Glutamatergic neuron (in vitro differentiated cells): ENCODE results near the gene DPYSL4. TPM values are rescaled to one million over a fixed set of nuclear protein-coding genes. Genes with fewer than 3 reads are reported as not detected.

ENCODE experiments used
- DNase-seq: peaks from one replicate; pipeline ENCODE4 v3.0.0; 2022
- H3K27ac Mint-ChIP-seq: one replicate; pipeline ENCODE4 v1.8.0; 2020; ENCODE audit warnings: mild to moderate bottlenecking, mixed read lengths, inconsistent platforms; ENCODE audit not compliant: unreplicated experiment
- H3K27me3 Mint-ChIP-seq: one replicate; pipeline ENCODE4 v1.8.0; 2020; ENCODE audit warnings: mild to moderate bottlenecking, moderate library complexity, mixed read lengths, inconsistent platforms; ENCODE audit not compliant: unreplicated experiment
- H3K36me3 Mint-ChIP-seq: one replicate; pipeline ENCODE4 v1.8.0; 2020; ENCODE audit warnings: mild to moderate bottlenecking, mixed read lengths, inconsistent platforms; ENCODE audit not compliant: unreplicated experiment
- H3K4me1 Mint-ChIP-seq: one replicate; pipeline ENCODE4 v1.8.0; 2020; ENCODE audit warnings: mild to moderate bottlenecking, low read depth, mixed read lengths, inconsistent platforms; ENCODE audit not compliant: unreplicated experiment
- H3K4me3 Mint-ChIP-seq: one replicate; pipeline ENCODE4 v1.8.0; 2020; ENCODE audit warnings: mild to moderate bottlenecking, mixed read lengths, inconsistent platforms; ENCODE audit not compliant: unreplicated experiment
- H3K9me3 Mint-ChIP-seq: one replicate; pipeline ENCODE4 v1.8.0; 2020; ENCODE audit warnings: mild to moderate bottlenecking, moderate library complexity, mixed read lengths, inconsistent platforms; ENCODE audit not compliant: unreplicated experiment
- long read RNA-seq: library from polyadenylated mRNA; unstranded; transcript quantifications from one replicate; pipeline ENCODE4 v2.0.0, GENCODE V29; 2020; ENCODE audit not compliant: unreplicated experiment
- total RNA-seq: library from RNA; stranded (reverse); fragmentation: NEBNext Ultra II Directional; extraction: Animal tissue kit (Norgen Biotek cat#: 25700); gene quantifications from one replicate; pipeline ENCODE4 v1.2.1, GENCODE V29; 2021; ENCODE audit not compliant: unreplicated experiment
- TF ChIP-seq, protein P1 (sequence below): fragments of 200-600 bp; sonication (generic); IDR thresholded peaks from one replicate; pipeline ENCODE4 v1.5.0; 2021; ENCODE audit not compliant: partially characterized antibody, unreplicated experiment

DPYSL4 gene
- total RNA-seq = 402 TPM
- long read RNA-seq, transcript DPYSL4-201 (14 exons, 2,729 nt) = major isoform, 158 of 212 reads
- long read RNA-seq, partial matches to known transcripts = 16 of 212 reads
- long read RNA-seq, other reads (novel, unspliced or antisense) = 36 of 212 reads

DNA sequence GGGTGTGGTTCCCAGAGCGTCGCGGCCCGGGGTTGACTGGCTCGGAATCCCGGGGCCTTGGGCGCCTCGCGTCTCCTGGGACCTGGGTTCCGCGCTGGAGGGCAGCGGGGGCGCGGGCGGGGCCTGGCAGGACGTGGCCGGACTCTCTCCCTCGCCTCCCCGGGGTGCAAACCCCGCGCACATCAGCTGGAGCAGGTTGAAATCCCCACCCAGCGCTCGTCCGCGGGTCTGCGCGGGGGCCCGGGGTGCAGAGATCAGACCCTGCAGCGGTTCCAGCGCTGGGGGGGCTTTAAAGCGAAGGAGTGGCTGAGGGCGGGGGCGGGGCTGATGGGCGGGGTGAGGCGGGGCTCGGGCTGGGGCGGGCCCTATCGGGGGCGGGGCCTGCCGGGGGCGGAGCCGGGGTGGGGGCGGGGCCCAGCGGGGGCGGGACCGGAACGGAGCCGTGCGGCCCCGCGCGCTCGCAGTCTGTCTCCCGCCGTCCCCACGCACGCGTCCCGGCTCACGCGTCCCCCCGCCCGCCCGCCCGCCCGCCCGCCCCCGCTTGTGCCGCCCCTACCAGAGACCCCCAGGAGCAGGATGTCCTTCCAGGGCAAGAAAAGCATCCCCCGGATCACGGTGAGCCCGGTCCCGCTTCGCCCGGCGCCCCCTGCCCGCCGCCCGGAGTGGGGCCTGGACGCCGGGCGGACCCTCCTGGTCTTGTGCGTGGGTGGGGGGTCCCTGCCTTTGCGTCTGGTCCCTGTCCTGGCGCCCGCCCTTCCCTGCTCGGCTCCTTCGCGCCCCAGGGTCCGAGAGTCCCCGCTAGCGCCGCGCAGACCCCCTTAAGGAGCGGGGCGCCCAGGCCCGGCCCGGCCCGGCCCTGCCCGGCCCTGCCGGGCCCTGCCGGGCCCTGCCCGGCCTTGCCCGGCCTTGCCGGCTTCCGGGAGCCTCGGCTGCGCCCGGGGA lies at the start of gene DPYSL4:
TSS of gene DPYSL4 (plus strand) at position 461 of the 942 bp plus-strand sequence. CDS start at position 577, 116 bp downstream.
- H3K27ac Mint-ChIP-seq = peak within 1 kb of the TSS; percentile 92
- peaks cover 15% of the 10 kb centered on the region for H3K4me1 Mint-ChIP-seq
- H3K27me3 Mint-ChIP-seq = peaks cover 18% of the 10 kb centered on the region
- TF ChIP-seq, protein P1, sequence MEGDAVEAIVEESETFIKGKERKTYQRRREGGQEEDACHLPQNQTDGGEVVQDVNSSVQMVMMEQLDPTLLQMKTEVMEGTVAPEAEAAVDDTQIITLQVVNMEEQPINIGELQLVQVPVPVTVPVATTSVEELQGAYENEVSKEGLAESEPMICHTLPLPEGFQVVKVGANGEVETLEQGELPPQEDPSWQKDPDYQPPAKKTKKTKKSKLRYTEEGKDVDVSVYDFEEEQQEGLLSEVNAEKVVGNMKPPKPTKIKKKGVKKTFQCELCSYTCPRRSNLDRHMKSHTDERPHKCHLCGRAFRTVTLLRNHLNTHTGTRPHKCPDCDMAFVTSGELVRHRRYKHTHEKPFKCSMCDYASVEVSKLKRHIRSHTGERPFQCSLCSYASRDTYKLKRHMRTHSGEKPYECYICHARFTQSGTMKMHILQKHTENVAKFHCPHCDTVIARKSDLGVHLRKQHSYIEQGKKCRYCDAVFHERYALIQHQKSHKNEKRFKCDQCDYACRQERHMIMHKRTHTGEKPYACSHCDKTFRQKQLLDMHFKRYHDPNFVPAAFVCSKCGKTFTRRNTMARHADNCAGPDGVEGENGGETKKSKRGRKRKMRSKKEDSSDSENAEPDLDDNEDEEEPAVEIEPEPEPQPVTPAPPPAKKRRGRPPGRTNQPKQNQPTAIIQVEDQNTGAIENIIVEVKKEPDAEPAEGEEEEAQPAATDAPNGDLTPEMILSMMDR = peak; percentile 5
- H3K9me3 Mint-ChIP-seq = peaks cover 12% of the 10 kb centered on the region
- peak within 1 kb of the TSS; percentile 98 for H3K4me3 Mint-ChIP-seq
- H3K36me3 Mint-ChIP-seq = peaks cover 5% of the 10 kb centered on the region
- peak; percentile 53 for DNase-seq

DNA sequence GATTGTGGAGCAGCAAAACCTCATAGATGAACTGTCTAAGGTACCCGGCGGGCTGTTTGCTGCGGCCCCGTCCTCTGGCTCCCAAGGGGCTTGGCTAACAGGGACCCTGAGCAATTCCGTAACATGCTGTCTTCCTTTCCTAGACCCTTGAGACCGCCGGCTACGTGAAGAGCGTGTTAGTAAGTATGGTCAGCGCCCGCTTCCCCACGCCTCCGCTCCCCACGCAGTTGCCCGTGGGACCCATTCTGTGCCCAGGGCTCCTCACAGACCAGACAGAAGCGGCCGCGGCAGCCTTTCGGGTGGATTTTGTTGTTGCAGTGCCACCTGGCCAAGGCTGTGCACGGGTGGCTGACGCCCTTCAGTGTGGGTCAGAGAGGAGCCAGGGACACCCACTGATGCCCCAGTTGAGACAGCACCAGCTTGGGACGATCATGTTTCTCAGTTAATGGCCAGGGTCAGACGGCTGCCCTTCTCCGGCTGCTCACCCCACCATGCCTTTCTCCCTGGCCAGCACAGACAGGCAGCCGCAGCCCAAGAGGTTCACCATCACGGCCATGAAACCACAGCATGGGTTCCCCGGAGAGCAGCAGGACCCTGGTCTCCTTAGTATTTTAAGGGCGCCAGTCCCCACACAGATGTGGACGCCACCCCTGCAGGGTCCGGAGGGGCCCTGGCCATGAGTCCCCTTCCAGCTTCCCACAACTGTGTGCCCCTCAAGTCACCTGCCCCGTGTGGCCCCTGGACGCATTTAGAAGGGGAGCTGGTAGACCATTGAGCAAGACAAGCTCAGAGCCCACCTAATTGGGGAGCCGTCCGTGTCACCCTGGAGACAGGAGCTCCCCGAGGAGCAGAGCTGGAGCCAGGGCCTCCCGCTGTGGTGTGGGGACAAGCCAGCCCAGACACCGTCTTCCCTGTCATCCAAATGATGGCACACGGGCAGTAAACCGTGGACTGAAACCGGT lies 49.4 kb upstream of the DPYSL4 start:
- Mint-ChIP-seq H3K4me1 (no peaks in the 10 kb centered on the region), H3K36me3 (no peaks in the 10 kb centered on the region), H3K27me3 (peaks cover 1% of the 10 kb centered on the region), H3K4me3 (no peak overlapping the region), H3K27ac (no peak overlapping the region), H3K9me3 (peaks cover 3% of the 10 kb centered on the region)
- DNase-seq = peak; percentile 14
- TF ChIP-seq, protein P1 = no peak

DNA sequence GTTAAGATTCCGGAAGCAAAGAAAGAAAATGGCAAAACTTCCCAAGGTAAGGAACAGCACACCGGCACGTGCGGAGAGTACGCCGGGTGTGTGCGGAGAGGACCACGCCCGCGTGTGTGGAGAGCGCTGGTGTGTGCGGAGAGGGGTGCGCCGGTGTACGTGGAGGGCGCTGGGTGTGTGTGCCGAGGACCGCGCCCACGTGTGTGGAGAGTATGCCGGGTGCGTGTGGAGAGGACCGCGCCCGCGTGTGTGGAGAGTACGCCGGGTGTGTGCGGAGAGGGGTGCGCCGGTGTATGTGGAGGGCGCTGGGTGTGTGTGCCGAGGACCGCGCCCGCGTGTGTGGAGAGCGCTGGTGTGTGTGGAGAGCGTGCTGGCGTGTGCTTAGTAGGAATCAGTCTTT lies 48.6 kb upstream of the DPYSL4 start:
- H3K27ac Mint-ChIP-seq = no peak overlapping the region
- H3K36me3 Mint-ChIP-seq = no peaks in the 10 kb centered on the region

DNA sequence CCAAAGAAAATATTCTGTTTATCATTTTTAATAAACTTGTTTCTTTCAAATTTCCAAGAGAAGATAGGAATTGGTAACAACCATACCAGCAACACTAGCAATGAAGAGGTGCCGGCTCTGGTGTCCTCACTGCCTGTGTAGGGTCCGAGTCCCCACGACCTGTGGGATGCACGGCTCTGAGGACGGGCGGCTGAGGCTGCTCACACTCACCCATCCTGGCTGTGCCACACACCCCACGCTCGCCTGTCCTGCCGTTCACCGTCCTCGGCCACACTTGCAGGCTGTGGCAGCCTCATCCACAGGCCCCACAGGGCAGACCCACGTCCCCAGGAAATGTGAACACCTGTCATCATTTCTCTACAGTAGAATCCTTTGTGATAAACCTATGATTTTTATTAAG lies 48.2 kb upstream of the DPYSL4 start:
- peak; percentile 16 for DNase-seq
- Mint-ChIP-seq H3K9me3 (peaks cover 3% of the 10 kb centered on the region), H3K36me3 (no peaks in the 10 kb centered on the region), H3K27ac (no peak overlapping the region), H3K4me1 (peaks cover 5% of the 10 kb centered on the region), H3K4me3 (no peak overlapping the region), H3K27me3 (peaks cover 1% of the 10 kb centered on the region)
- TF ChIP-seq, protein P1 = no peak

More for the DNA sequence above, 48.6 kb upstream of the DPYSL4 start:
- TF ChIP-seq, protein P1 = no peak
- peaks cover 1% of the 10 kb centered on the region for H3K27me3 Mint-ChIP-seq
- H3K4me1 Mint-ChIP-seq = peaks cover 1% of the 10 kb centered on the region
- DNase-seq = no peak
- H3K4me3 Mint-ChIP-seq = no peak overlapping the region
- peaks cover 3% of the 10 kb centered on the region for H3K9me3 Mint-ChIP-seq
